ENCODE measurements around the gene TTC7B. TPM values are rescaled to one million over a fixed set of nuclear protein-coding genes. Genes with fewer than 3 reads are reported as not detected.

The TTC7B gene
- total and polyA plus RNA-seq, 2 donors (not counting 1 experiment from before 2014, with no cell fraction given), result 0.36 to 3.2 TPM

DNA sequence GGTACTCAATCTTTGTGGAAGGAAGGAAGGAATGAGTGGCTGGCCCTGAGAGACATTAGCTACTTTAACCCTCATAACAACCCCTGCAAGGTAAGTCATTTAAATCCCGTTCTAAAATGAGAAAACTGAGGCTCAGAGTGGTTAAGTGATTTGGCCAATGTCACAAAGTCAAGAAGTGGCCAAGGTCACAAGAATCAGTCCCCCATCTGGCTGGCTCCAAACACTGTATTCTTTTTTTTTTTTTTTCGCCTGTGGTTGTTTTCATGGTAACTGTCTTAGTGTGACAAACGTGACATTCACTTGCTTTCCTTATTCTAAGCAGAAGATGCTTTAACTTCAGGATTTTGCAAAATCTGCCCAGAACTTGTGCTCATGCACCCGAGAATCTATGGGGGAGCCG lies 2.8 kb downstream of the TTC7B start:
- Histone ChIP-seq H3K36me3 (replicated peaks in 1 of 2; ENCODE audit: control extremely low read depth in 1 of 2, control insufficient read depth in 1 of 2, extremely low read depth in 1 of 2, insufficient read depth in 2 of 2, low read length in 1 of 2) (no peaks in the 10 kb centered on the region), H3K27me3 (replicated peaks in 1 of 4; ENCODE audit: control extremely low read depth in 1 of 4, control insufficient read depth in 3 of 4, insufficient read depth in 4 of 4, low read length in 3 of 4) (peaks cover 0 to 18% (median 2%) of the 10 kb centered on the region in 4 experiments), H3K27ac (ENCODE audit: low read length in 2 of 2) (no peak overlapping the region), H3K4me2 (replicated peaks; ENCODE audit: low read depth, low read length, poor library complexity, severe bottlenecking) (no peak overlapping the region), H3K4me1 (ENCODE audit: control insufficient read depth in 2 of 2, insufficient read depth in 2 of 2, low read length in 2 of 2) (peaks cover 9% of the 10 kb centered on the region in 2 donors), H4K20me1 (ENCODE audit: control insufficient read depth, insufficient read depth, low read length, poor library complexity, severe bottlenecking) (no peaks in the 10 kb centered on the region), H3K4me3 (ENCODE audit: control extremely low read depth in 1 of 5, extremely low read depth in 1 of 5, insufficient read depth in 1 of 5, low read depth in 2 of 5, low read length in 4 of 5) (no peak overlapping the region), H2AFZ (ENCODE audit: insufficient read depth, low read depth, low read length, poor library complexity, severe bottlenecking) (no peak overlapping the region), H3K9me3 (ENCODE audit: control extremely low read depth in 1 of 3, control insufficient read depth in 2 of 3, insufficient read depth in 1 of 3, low read length in 2 of 3) (peaks cover 0 to 5% (median 0%) of the 10 kb centered on the region in 3 donors), H3K79me2 (ENCODE audit: control insufficient read depth, insufficient read depth, low read length) (no peaks in the 10 kb centered on the region), H3K9ac (ENCODE audit: low read length) (no peak overlapping the region)
- ATAC-seq (ENCODE audit: low read depth), result no peak
- Mint-ChIP-seq H3K4me1 (peaks cover 3% of the 10 kb centered on the region), H3K27me3 (peaks cover 11% of the 10 kb centered on the region), H3K27ac (no peak overlapping the region), H3K9me3 (ENCODE audit: insufficient read depth) (no peaks in the 10 kb centered on the region), H3K4me3 (no peak overlapping the region)
- 93% methylated on average over 3 of the region's 5 CpGs for WGBS (ENCODE audit: insufficient coverage)
- intact Hi-C loops (cut with micrococcal nuclease), result no loop called here
- CTCF ChIA-PET, result no interaction called here
- POLR2A ChIA-PET, result interaction anchor here (0.5 kb wide), 1 partner anchor 298 kb away, joined by 4 read pairs; no protein-coding TSS in a partner anchor
- DNase-seq, result no peak
- TF ChIP-seq, protein P1, sequence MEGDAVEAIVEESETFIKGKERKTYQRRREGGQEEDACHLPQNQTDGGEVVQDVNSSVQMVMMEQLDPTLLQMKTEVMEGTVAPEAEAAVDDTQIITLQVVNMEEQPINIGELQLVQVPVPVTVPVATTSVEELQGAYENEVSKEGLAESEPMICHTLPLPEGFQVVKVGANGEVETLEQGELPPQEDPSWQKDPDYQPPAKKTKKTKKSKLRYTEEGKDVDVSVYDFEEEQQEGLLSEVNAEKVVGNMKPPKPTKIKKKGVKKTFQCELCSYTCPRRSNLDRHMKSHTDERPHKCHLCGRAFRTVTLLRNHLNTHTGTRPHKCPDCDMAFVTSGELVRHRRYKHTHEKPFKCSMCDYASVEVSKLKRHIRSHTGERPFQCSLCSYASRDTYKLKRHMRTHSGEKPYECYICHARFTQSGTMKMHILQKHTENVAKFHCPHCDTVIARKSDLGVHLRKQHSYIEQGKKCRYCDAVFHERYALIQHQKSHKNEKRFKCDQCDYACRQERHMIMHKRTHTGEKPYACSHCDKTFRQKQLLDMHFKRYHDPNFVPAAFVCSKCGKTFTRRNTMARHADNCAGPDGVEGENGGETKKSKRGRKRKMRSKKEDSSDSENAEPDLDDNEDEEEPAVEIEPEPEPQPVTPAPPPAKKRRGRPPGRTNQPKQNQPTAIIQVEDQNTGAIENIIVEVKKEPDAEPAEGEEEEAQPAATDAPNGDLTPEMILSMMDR (IDR thresholded peaks at IDR 0.05), result no peak
- no peak for TF ChIP-seq EZH2 (IDR thresholded peaks at IDR 0.05; ENCODE audit: borderline replicate concordance, insufficient read depth, low read depth, low read length, poor library complexity, severe bottlenecking)

DNA sequence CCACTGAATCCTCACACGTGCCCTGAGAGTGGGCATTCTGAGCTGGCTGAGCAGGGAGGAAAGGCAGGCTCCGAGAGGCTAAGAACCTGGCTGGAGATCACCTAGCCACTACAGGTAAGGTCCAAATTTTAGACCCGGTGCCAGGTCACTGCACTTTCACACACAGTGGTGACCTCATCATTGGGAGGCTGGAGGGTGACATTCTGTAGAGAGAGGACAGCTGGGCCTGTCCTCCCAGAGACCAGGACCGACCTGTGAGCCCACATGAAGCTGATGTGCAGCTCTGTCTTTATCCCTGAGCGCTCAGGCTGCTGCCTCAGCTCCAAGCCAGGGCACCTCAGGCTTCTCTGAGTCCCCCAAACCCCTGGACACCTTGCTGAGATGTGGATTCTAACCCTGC lies 4.1 kb downstream of the TTC7B start:
- Mint-ChIP-seq H3K9me3 (ENCODE audit: insufficient read depth) (no peaks in the 10 kb centered on the region), H3K4me3 (no peak overlapping the region), H3K27me3 (peaks cover 6% of the 10 kb centered on the region), H3K4me1 (peaks cover 3% of the 10 kb centered on the region), H3K27ac (no peak overlapping the region)
- 95% methylated on average over 5 of the region's 5 CpGs for WGBS (ENCODE audit: insufficient coverage)
- no peak for DNase-seq
- H3K9me3 ChIP-seq (ENCODE audit: control extremely low read depth in 1 of 3, control insufficient read depth in 2 of 3, insufficient read depth in 1 of 3, low read length in 2 of 3), result peaks cover 0 to 5% (median 0%) of the 10 kb centered on the region in 3 donors
- no peaks in the 10 kb centered on the region for H3K36me3 ChIP-seq (replicated peaks in 1 of 2; ENCODE audit: control extremely low read depth in 1 of 2, control insufficient read depth in 1 of 2, extremely low read depth in 1 of 2, insufficient read depth in 2 of 2, low read length in 1 of 2)
- peaks cover 9% of the 10 kb centered on the region in 2 donors for H3K4me1 ChIP-seq (ENCODE audit: control insufficient read depth in 2 of 2, insufficient read depth in 2 of 2, low read length in 2 of 2)
- H3K27ac ChIP-seq (ENCODE audit: low read length in 2 of 2), result no peak overlapping the region
- intact Hi-C loops (cut with micrococcal nuclease), result no loop called here
- no peak overlapping the region for H3K4me2 ChIP-seq (replicated peaks; ENCODE audit: low read depth, low read length, poor library complexity, severe bottlenecking)
- no peak for ATAC-seq (ENCODE audit: low read depth)
- H3K4me3 ChIP-seq (ENCODE audit: control extremely low read depth in 1 of 5, extremely low read depth in 1 of 5, insufficient read depth in 1 of 5, low read depth in 2 of 5, low read length in 4 of 5), result no peak overlapping the region
- no peak for TF ChIP-seq EZH2 (IDR thresholded peaks at IDR 0.05; ENCODE audit: borderline replicate concordance, insufficient read depth, low read depth, low read length, poor library complexity, severe bottlenecking)
- TF ChIP-seq, protein P1 (IDR thresholded peaks at IDR 0.05), result no peak
- peaks cover 0 to 13% (median 2%) of the 10 kb centered on the region in 4 experiments for H3K27me3 ChIP-seq (replicated peaks in 1 of 4; ENCODE audit: control extremely low read depth in 1 of 4, control insufficient read depth in 3 of 4, insufficient read depth in 4 of 4, low read length in 3 of 4)
- ChIA-PET POLR2A (no interaction called here), CTCF (no interaction called here)
- no peak overlapping the region for H2AFZ ChIP-seq (ENCODE audit: insufficient read depth, low read depth, low read length, poor library complexity, severe bottlenecking)
- H3K9ac ChIP-seq (ENCODE audit: low read length), result no peak overlapping the region
- no peaks in the 10 kb centered on the region for H4K20me1 ChIP-seq (ENCODE audit: control insufficient read depth, insufficient read depth, low read length, poor library complexity, severe bottlenecking)
- no peaks in the 10 kb centered on the region for H3K79me2 ChIP-seq (ENCODE audit: control insufficient read depth, insufficient read depth, low read length)
